GM21447 (cell line): Measurements from ENCODE around the gene MAP3K20.
A peak's percentile ranks its signal among the peaks of the same experiment; 100 is the strongest.
"Not testable (repeated sequence)": the region's sequence is repeated elsewhere in the genome, so short reads cannot be mapped to it uniquely, and the experiment has no call there.

Experiments
- ATAC-seq: cut with Tn5 transposase; IDR thresholded peaks from one replicate; pipeline ENCODE4 v1.9.1; 2021; ENCODE audit not compliant: unreplicated experiment

The MAP3K20 gene

GRCh38 chr2:173119069-173119807 lies 43.6 kb downstream of the MAP3K20 start:
- no peak for ATAC-seq

DNA sequence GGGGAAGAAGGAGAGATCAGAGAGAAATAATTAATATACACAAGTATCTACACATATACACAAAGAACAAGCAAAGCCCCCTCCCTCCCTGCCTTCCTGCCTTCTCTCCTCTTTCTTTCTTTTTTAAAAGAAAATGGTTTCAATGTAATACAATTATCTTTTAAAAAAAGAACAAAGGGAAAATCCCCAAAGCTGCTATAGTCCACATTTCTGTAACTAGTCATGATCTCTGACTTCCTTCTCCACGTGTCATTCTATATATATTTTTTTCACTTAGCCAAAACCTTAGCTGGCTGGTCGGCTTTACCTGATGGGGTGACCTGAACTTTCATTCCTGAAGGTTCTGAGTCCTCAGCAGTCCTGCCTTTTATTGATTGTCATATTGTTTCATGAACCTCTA lies 44.3 kb downstream of the MAP3K20 start:
- ATAC-seq = peak; percentile 52

DNA sequence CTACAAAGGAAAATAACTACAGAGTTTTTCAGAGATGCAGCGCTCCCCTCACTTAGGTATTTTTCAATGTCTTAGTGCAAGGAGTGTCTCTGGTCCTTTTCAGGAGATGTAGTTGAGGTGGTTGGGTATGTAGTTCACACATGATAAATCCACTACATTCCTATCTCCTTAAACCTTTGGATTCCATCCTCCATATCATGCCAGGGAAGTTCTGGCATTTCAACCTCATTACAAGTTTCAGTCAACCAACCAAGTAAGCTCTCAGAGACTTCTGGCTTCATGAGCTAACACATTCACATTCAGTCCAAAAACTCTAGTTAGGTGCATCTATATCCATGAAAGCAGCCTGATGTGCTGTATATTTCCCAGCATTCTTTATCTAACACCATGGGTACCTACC lies 47.3 kb downstream of the MAP3K20 start:
- ATAC-seq = no peak

- ATAC-seq = no peak
These were observed 48.8 kb downstream of the MAP3K20 start for GRCh38 chr2:173124441-173124840.

DNA sequence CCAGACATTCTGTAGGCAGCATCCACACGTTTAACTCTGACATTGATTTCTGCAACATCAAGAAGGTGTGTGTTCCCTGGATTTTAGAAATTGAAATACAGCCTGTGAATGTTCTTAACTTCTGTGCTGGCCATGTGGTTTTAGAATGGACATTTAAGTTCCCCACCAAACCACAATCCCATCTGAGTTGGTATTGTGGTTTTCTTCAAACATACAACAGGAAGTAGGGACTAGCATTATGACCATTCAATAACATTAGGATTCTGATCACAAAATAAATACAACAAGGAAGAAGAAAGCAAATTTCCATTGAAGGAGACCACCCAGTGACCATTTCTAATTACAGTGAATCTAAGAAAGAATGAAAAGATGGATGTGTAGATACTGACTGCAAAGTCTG lies 51.2 kb downstream of the MAP3K20 start:
- no peak for ATAC-seq

GRCh38 chr2:173128132-173128531 lies 52.5 kb downstream of the MAP3K20 start:
- ATAC-seq = not testable (repeated sequence)

DNA sequence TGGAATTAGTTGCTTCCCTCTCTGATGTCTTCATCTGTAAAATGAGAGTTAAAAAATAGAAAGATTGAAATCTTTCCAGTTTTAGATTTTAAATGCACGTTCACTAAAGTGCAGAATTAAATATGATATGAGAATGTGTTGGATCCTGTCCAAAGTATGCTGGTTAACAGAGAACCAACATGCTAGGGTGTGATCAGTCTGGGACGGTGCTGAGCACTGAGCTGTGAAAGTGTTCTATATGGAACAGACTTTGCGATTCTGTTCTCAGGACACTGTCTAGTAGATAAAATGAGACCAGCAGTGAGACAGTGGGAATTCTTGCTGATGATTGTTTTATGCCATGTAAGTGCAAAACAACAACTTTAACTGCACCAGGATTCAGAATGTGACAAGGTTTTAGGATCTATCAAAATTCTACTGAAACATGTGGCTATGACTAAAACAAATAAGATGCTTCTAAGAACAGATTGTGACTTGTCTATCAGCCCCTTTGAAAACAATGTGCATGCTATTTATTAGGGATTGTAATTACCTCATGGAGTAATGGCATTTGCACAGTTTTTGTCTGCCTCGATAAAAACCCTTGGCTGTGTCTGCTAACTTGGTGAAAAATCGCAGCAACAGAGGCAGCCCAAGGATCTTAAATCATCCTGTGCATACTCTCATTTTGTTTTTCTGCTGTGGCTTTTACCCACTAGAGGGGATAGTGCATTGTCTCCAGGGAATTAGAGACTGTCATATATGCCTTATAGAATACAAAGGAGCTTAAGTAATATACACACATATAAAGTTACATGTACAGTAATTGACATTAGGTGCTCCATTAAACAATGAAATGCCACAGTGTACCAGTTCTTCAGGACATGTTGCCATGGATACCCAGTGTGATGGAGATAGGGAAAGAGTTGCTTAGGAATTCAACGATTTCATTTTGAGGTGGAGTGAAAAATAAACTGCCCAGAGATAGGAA lies 55.1 kb downstream of the MAP3K20 start:
- ATAC-seq = no peak

- no peak for ATAC-seq
These were observed 56.9 kb downstream of the MAP3K20 start for GRCh38 chr2:173132531-173132930.

GRCh38 chr2:173134703-173135102 lies 59.1 kb downstream of the MAP3K20 start:
- no peak for ATAC-seq

GRCh38 chr2:173136067-173136466 lies 60.4 kb downstream of the MAP3K20 start:
- no peak for ATAC-seq

GRCh38 chr2:173136599-173136998 lies 61.0 kb downstream of the MAP3K20 start:
- no peak for ATAC-seq

DNA sequence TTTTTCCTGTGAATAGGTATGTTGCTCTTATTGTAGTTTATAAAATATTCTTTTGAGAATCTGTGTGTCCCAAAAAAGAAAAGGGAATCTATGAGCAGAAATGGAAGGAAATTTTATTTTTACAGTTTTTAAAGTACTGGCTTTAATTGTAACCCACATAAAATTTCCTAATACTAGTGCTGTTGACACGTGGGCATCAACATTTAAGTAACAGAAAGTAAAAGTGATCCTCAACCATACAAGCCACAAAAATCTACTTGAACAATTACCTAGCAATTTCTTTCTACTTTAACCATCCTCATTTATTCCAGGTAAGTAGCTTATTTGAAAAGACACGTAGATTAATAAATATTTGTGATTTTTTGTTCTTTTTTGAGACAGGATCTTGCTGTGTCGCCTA lies 62.0 kb downstream of the MAP3K20 start:
- ATAC-seq = no peak

DNA sequence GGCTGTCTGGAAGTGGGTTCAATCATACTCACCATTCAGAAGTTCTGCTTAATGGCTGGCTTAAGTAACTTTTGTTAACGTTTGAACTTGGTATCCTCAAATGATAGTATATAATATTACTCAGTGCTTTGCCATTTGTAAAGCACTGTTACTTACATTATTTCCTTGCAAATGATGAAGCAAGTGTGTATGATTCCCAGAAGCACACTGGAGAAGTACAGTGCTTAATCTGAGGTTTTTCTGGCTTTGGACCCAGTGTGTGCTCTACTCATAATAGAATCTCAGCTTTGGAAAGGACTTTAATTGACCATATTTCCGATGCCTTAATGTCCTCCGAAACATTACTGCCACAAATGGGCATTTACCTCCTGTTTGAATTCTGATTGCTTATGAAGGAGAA lies 63.3 kb downstream of the MAP3K20 start:
- ATAC-seq = no peak

DNA sequence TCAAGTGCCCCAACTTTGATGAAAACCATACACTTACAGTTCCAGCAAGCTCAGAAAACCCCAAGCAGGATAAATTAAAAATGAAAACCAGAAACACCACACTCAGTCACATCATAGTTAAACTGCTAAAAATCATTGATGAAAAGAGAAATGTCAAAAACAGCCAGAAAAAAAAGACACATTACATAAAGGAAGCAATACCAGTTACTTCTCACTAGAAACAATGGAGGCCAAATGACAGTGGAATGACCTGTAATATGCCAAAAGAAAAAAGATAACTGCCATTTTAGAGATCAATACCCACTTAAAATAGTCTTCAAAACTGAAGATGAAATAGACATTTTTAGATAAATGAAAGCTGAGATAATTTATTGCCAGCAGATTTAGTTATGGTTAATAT lies 66.0 kb downstream of the MAP3K20 start:
- no peak for ATAC-seq

GRCh38 chr2:173145454-173145853 lies 69.8 kb downstream of the MAP3K20 start:
- no peak for ATAC-seq

- ATAC-seq = no peak
These were observed 70.9 kb downstream of the MAP3K20 start for GRCh38 chr2:173146590-173146989.

GRCh38 chr2:173148520-173148919 lies 72.9 kb downstream of the MAP3K20 start:
- no peak for ATAC-seq

DNA sequence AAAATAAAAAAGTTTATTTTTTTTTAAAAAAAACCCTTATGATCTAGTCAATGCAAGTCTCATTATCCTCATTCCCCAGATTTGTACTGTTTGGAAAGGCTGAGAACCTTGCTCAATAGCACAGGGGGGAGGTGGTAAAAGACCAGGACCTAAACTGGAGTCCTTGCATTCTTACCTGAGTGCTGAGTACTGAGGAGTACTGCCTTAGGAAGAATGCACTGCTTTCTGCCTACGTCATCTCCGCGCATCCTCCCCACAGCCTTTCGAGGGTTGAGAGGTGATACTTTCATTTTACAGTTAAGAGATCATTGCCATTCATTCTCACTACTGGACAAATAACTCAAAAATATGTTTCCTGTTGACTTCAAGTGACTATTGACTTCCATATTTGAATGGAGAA lies 73.8 kb downstream of the MAP3K20 start:
- peak; percentile 68 for ATAC-seq

GRCh38 chr2:173150087-173150486 lies 74.4 kb downstream of the MAP3K20 start:
- ATAC-seq = no peak

DNA sequence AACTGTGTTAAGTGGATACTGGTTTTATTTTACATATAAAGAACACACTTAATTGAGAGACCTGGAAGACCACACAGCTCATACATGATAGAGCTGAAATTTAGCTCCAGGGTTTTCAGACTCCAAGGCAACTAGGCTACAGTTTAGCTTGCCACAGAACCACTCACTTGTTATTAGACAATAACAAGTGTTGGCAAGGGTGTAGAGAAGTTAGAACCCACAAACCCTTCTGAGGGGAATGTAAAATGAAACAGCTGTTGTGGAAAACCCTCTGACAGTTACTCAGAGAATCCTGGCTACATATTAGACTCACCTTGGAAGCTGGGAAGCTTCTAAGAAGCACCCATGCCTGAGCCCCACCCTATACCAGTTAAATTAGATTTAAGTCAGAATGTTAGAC lies 75.3 kb downstream of the MAP3K20 start:
- no peak for ATAC-seq

- ATAC-seq = peak; percentile 76
These were observed 76.2 kb downstream of the MAP3K20 start for GRCh38 chr2:173151671-173152401.
